HEK293T (cell line): ENCODE measurements around the gene CCDC38.

Experiments used
- CTCF ChIA-PET: fragments of 350-600 bp; formaldehyde crosslinking; extraction: SDS; loops from one replicate; lab custom pipeline; 2021; ENCODE audit warnings: antibody characterized with exemption, inconsistent platforms; lab: Yijun Ruan, JAX
- POLR2A ChIA-PET: fragments of 350-600 bp; formaldehyde crosslinking; extraction: SDS; loops from one replicate; lab custom pipeline; 2020; ENCODE audit warnings: antibody characterized with exemption, inconsistent platforms; lab: Yijun Ruan, JAX
- DNase-seq: peaks from one replicate; pipeline ENCODE4 v3.0.0; 2012; ENCODE audit warnings: mixed read lengths; ENCODE audit errors: extremely low spot score
- ARNT ChIP-seq: fragments of 450-650 bp; IDR thresholded peaks from 2 replicates; pipeline ENCODE4 v1.6.1; 2017; ENCODE audit warnings: mild to moderate bottlenecking
- BHLHE40 ChIP-seq: fragments of 450-650 bp; IDR thresholded peaks from 2 replicates; pipeline ENCODE4 v1.6.1; 2016; ENCODE audit warnings: mild to moderate bottlenecking, moderate library complexity, borderline replicate concordance
- CTBP1 ChIP-seq: fragments of 450-650 bp; IDR thresholded peaks from 2 replicates; pipeline ENCODE4 v1.6.1; 2016; ENCODE audit warnings: borderline replicate concordance
- ELF4 ChIP-seq: fragments of 450-650 bp; IDR thresholded peaks from 2 replicates; pipeline ENCODE4 v1.6.1; 2017; ENCODE audit warnings: antibody characterized with exemption
- FOXA1 ChIP-seq: fragments of 450-650 bp; IDR thresholded peaks from 2 replicates; pipeline ENCODE4 v1.6.1; 2016; ENCODE audit warnings: mild to moderate bottlenecking
- FOXK2 ChIP-seq: fragments of 450-650 bp; IDR thresholded peaks from 2 replicates; pipeline ENCODE4 v1.6.1; 2016; ENCODE audit warnings: mild to moderate bottlenecking
- FOXM1 ChIP-seq: fragments of 450-650 bp; IDR thresholded peaks from 2 replicates; pipeline ENCODE4 v1.6.1; 2017; ENCODE audit warnings: mild to moderate bottlenecking, borderline replicate concordance
- HDGF ChIP-seq: fragments of 450-650 bp; IDR thresholded peaks from 2 replicates; pipeline ENCODE4 v1.6.1; 2017; ENCODE audit warnings: antibody characterized with exemption, borderline replicate concordance
- L3MBTL2 ChIP-seq: fragments of 450-650 bp; conservative IDR thresholded peaks from 2 replicates; pipeline ENCODE4 v1.6.1; 2016; ENCODE audit warnings: mild to moderate bottlenecking
- LEF1 ChIP-seq: fragments of 450-650 bp; IDR thresholded peaks from 2 replicates; pipeline ENCODE4 v1.6.1; 2017; ENCODE audit warnings: mild to moderate bottlenecking, borderline replicate concordance
- NFRKB ChIP-seq: fragments of 450-650 bp; IDR thresholded peaks from 2 replicates; pipeline ENCODE4 v1.6.1; 2016; ENCODE audit warnings: mild to moderate bottlenecking, moderate library complexity
- SP1 ChIP-seq: fragments of 450-650 bp; IDR thresholded peaks from 2 replicates; pipeline ENCODE4 v1.6.1; 2017
- SUZ12 ChIP-seq: fragments of 450-650 bp; IDR thresholded peaks from 2 replicates; pipeline ENCODE4 v1.6.1; 2016; ENCODE audit warnings: mild to moderate bottlenecking
- TARDBP ChIP-seq: fragments of 450-650 bp; IDR thresholded peaks from 2 replicates; pipeline ENCODE4 v1.6.1; 2016
- ZNF384 ChIP-seq: fragments of 450-650 bp; IDR thresholded peaks from 2 replicates; pipeline ENCODE4 v1.6.1; 2016
- TF ChIP-seq, protein P1 (sequence below): fragments of 450-650 bp; IDR thresholded peaks from 2 replicates; pipeline ENCODE4 v1.6.1; 2016

Gene CCDC38

DNA sequence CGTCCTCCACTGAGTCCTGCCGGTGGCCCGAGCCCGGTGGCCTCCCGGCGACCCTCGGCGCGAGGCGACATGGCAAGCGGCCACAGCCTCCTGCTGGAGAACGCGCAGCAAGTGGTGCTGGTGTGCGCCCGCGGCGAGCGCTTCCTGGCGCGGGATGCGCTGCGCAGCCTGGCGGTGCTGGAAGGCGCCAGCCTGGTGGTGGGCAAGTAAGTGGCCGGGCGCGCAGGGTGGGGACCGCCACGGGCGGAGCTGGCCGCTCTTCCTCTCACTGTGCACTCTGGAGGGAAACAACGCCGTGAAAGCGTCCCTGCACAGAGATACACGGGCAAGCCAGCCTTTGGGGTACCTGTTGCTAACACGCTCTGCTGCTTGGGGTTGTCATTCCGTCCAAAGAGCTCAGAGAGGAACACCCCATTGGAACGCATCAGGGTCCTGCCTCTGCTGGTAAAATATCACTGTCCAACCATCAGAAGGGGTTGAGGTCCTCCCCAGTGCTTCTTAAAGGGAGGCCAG, 972 bp upstream of the CCDC38 start, which contains the start of gene AMDHD1:
TSS of gene AMDHD1 (plus strand) at position 2 of the 513 bp plus-strand sequence. CDS start at position 70, 68 bp downstream.
- TF ChIP-seq L3MBTL2: no peak
- 0 out of 2 replicates have a peak, but pooled peaks have one; percentile 12 for TF ChIP-seq TARDBP
- CTCF ChIA-PET: interaction anchor here (1.1 kb wide), 1 partner anchor 53 kb away, joined by 3 read pairs; the partner anchor contains the start of gene HAL
- peak; percentile 75 for DNase-seq
- POLR2A ChIA-PET: interaction anchor here (0.8 to 2.7 kb wide), 8 partner anchors 9 to 98 kb away, joined by 3 to 10 read pairs (median 4); partner anchors contain the start of gene LTA4H

DNA sequence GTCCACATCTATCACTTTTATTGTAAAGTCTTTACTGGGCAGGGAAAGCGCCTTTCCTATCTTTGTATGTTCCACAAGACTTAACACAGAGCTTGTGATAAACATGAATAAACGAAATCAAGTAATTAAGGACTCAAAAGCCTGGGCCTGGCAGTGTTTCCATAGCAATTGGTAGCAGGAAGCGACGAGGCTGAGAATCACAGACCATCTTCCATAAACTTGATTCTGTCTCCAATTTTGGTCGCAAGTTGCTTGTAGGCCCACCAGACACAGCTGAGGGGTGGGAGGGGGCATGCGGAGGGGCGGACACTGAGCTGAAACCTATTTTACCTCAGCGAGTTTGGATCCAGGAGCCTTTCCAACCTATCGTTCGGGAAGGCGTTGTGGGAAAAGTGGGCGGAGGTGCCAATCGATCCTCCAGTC, 302 bp downstream of the CCDC38 start:
- CTCF ChIA-PET: no interaction called here

DNA sequence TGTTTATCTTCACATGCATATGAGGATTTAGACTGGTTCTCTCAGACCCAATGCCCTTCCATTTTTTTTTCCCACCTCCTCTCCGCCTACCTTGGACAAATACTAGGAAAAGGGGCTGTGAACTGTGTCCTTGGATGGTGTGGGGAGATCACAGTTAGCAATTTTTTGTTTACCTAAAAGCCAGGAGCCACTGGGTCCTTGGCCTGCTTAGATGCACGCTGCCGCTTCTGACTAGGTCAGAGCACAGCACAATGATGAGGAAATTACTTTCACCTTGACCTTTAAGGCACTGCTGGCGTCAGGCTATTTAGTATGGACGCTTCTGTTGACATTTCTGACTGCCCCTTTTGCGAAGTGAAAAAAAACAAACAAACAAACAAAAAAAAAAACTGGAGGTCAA, 1.9 kb downstream of the CCDC38 start:
- ChIA-PET CTCF (no interaction called here), POLR2A (no interaction called here)
- no peak for DNase-seq
- TF ChIP-seq SUZ12: no peak
- TF ChIP-seq HDGF: no peak
- no peak for TF ChIP-seq TARDBP
- no peak for TF ChIP-seq CTBP1
- TF ChIP-seq LEF1: no peak
- no peak for TF ChIP-seq FOXM1
- no peak for TF ChIP-seq L3MBTL2
- no peak for TF ChIP-seq FOXK2
- no peak for TF ChIP-seq BHLHE40
- TF ChIP-seq FOXA1: no peak
- TF ChIP-seq ZNF384: no peak
- TF ChIP-seq ELF4: no peak

More for the DNA sequence above, 302 bp downstream of the CCDC38 start:
- POLR2A ChIA-PET: interaction anchor here (0.6 to 2.7 kb wide), 8 partner anchors 11 to 99 kb away, joined by 3 to 10 read pairs (median 4); partner anchors contain the start of gene LTA4H
- TF ChIP-seq CTBP1 (no peak), ARNT (no peak), HDGF (no peak), BHLHE40 (no peak), LEF1 (no peak), SUZ12 (no peak), SP1 (no peak), FOXA1 (no peak), TARDBP (no peak), ELF4 (no peak), NFRKB (no peak), ZNF384 (no peak), FOXK2 (no peak), FOXM1 (no peak), L3MBTL2 (no peak)
- TF ChIP-seq, protein P1, sequence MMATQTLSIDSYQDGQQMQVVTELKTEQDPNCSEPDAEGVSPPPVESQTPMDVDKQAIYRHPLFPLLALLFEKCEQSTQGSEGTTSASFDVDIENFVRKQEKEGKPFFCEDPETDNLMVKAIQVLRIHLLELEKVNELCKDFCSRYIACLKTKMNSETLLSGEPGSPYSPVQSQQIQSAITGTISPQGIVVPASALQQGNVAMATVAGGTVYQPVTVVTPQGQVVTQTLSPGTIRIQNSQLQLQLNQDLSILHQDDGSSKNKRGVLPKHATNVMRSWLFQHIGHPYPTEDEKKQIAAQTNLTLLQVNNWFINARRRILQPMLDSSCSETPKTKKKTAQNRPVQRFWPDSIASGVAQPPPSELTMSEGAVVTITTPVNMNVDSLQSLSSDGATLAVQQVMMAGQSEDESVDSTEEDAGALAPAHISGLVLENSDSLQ: no peak
- no peak for DNase-seq

DNA sequence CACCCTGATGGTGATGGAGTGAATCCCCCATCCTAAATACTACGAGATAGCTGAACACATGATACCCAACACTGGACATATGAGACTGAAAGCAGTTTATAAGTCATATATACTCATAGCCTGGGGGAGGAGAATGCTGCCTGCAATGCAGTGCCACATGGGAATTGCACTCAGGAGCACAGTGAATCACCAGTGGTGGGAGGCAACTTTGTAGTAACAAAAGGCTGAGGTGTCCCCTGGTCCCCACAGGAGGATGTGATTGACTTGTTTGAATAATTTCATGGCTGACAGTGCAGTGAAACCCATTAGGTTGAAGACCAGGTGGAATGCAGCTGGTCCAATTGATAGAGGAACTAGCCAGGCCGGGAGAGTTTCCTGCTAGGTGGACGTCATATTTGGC, 20.2 kb downstream of the CCDC38 start:
- CTCF ChIA-PET: no interaction called here
- POLR2A ChIA-PET: no interaction called here
- TF ChIP-seq L3MBTL2 (no peak), CTBP1 (no peak), ELF4 (no peak), FOXA1 (no peak), SUZ12 (no peak), SP1 (no peak), TARDBP (no peak), ZNF384 (no peak), HDGF (no peak)
- TF ChIP-seq, protein P1: no peak
- no peak for DNase-seq

DNA sequence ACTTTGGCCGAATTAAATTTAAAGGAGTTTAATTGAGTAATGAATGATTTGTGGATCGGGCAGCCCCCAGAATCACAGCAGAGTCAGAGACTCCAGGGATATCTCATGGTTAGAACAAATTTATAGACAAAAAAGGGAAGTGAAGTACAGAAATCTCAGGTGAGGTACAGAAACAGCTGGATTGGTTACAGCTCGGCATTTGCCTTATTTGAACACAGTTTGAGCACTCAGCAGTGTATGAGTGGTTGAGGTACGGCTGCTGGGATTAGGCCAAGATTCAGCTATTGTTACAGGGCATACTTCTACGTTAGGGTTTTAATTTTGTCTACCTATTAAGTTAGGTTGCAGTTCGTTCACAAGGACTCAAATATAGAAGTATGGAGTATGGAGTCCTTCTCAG, 23.3 kb downstream of the CCDC38 start:
- TF ChIP-seq TARDBP: no peak
- no peak for TF ChIP-seq FOXA1
- no peak for TF ChIP-seq FOXK2
- POLR2A ChIA-PET: no interaction called here
- CTCF ChIA-PET: interaction anchor here (0.7 to 2.9 kb wide), 4 partner anchors 39 to 309 kb away, joined by 3 to 18 read pairs (median 6); no protein-coding TSS in a partner anchor
- DNase-seq: no peak

DNA sequence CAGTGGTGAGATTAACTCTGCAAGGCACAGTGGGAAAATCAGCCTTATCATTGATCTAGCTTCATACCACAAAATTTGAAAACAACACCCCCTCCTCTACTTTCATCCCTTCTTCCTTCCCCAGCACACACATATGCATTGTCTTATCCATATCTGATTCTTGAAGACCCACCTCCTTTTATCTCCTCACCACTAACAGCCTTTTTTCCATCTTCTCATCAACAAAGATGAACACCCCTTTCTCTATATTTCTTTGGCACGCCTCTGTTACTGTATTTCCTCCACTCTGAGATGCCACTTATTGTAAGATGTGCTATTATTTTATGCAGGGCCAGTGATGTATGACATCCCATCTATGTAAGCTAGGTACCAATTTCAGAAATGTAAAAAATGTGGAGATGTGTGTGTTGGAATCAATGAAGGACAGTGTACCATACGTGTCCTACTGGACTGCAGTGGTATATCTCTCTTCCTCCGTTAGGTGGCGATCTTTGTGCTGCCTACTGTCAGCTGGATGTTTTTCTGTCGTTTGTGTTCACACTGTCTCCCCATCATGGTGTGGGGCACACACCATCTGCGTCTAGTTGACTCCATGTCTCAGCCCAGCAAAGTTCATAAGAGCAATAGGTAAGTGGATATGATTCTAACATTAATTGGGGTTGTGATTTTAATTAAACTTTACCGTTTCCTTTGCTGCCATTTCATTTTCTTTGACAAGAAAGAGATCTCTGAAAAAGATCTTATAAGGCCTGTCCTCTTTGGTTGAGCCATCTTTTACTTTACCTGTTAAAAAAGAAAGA, 24.0 kb downstream of the CCDC38 start:
- CTCF ChIA-PET: interaction anchor here (1.0 to 2.9 kb wide), 4 partner anchors 40 to 80 kb away, joined by 3 to 18 read pairs (median 6); no protein-coding TSS in a partner anchor
- TF ChIP-seq NFRKB (no peak), TARDBP (no peak), FOXK2 (no peak)
- POLR2A ChIA-PET: no interaction called here
- DNase-seq: peak; percentile 74

DNA sequence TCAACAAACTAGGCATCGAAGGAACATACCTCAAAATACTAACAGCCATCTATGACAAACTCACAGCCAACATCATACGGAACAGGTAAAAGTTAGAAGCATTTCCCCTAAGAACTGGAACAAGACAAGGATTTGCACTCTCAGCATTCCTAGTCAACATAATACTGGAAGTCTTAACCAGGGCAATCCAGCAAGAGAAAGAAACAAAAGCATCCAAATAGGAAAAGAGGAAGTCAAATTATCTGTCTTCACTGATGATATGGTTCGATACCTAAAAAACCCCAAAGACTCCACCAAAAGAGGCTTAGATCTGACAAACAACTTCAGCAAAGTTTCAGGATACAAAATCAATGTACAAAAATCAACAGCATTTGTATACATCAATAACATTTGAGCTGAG, 32.5 kb downstream of the CCDC38 start:
- no peak for TF ChIP-seq BHLHE40
- POLR2A ChIA-PET: no interaction called here
- CTCF ChIA-PET: no interaction called here
- no peak for DNase-seq
